Measurements from ENCODE around the gene ARRDC4.

Gene ARRDC4

GRCh38 chr15:97989299-97989698 is 28.8 kb downstream of the ARRDC4 start:
- Histone ChIP-seq H3K4me1 (ENCODE audit: low read length) (no peaks in the 10 kb centered on the region), H3K79me2 (ENCODE audit: low read length) (no peaks in the 10 kb centered on the region), H3K27ac (ENCODE audit: low read length) (no peak overlapping the region), H3K9me3 (replicated peaks; ENCODE audit: insufficient read depth, low read length) (no peaks in the 10 kb centered on the region), H3K4me2 (ENCODE audit: low read depth, low read length) (no peak overlapping the region), H2AFZ (ENCODE audit: low read length) (no peak overlapping the region), H3K9me2 (replicated peaks; ENCODE audit: insufficient read depth, low read length) (no peaks in the 10 kb centered on the region), H3K4me3 (ENCODE audit: low read length) (no peak overlapping the region), H3K9ac (ENCODE audit: low read length) (no peak overlapping the region), H3K36me3 (replicated peaks; ENCODE audit: insufficient read depth, low read length) (no peaks in the 10 kb centered on the region), H3K27me3 (replicated peaks; ENCODE audit: insufficient read depth, low read length) (no peaks in the 10 kb centered on the region), H4K20me1 (ENCODE audit: insufficient read depth, low read length) (no peaks in the 10 kb centered on the region), H3F3A (ENCODE audit: insufficient read depth, low read length) (no peaks in the 10 kb centered on the region)
- TF ChIP-seq CTCF (IDR thresholded peaks at IDR 0.05; ENCODE audit: low read length) (no peak), EZH2phosphoT487 (IDR thresholded peaks at IDR 0.05; ENCODE audit: low read length) (no peak), EZH2 (optimal IDR thresholded peaks at IDR 0.05; ENCODE audit: low read depth, low read length) (no peak)
- DNase-seq, result no peak

GRCh38 chr15:97991972-97992541 is 31.6 kb downstream of the ARRDC4 start:
- Histone ChIP-seq H3F3A (ENCODE audit: insufficient read depth, low read length) (no peaks in the 10 kb centered on the region), H3K4me1 (ENCODE audit: low read length) (no peaks in the 10 kb centered on the region), H3K4me2 (ENCODE audit: low read depth, low read length) (no peak overlapping the region), H3K9me2 (replicated peaks; ENCODE audit: insufficient read depth, low read length) (no peaks in the 10 kb centered on the region), H3K4me3 (ENCODE audit: low read length) (no peak overlapping the region), H2AFZ (ENCODE audit: low read length) (no peak overlapping the region), H3K9me3 (replicated peaks; ENCODE audit: insufficient read depth, low read length) (no peaks in the 10 kb centered on the region), H3K79me2 (ENCODE audit: low read length) (no peaks in the 10 kb centered on the region), H4K20me1 (ENCODE audit: insufficient read depth, low read length) (no peaks in the 10 kb centered on the region), H3K27me3 (replicated peaks; ENCODE audit: insufficient read depth, low read length) (no peaks in the 10 kb centered on the region), H3K9ac (ENCODE audit: low read length) (no peak overlapping the region), H3K27ac (ENCODE audit: low read length) (no peak overlapping the region), H3K36me3 (replicated peaks; ENCODE audit: insufficient read depth, low read length) (no peaks in the 10 kb centered on the region)
- TF ChIP-seq EZH2 (optimal IDR thresholded peaks at IDR 0.05; ENCODE audit: low read depth, low read length), result no peak
- TF ChIP-seq CTCF (IDR thresholded peaks at IDR 0.05; ENCODE audit: low read length), result no peak
- no peak for TF ChIP-seq EZH2phosphoT487 (IDR thresholded peaks at IDR 0.05; ENCODE audit: low read length)
- no peak for DNase-seq

GRCh38 chr15:97992823-97993222 is 32.3 kb downstream of the ARRDC4 start:
- no peaks in the 10 kb centered on the region for H3K9me3 ChIP-seq (replicated peaks; ENCODE audit: insufficient read depth, low read length)
- no peak overlapping the region for H3K27ac ChIP-seq (ENCODE audit: low read length)
- H3K4me2 ChIP-seq (ENCODE audit: low read depth, low read length), result no peak overlapping the region
- no peaks in the 10 kb centered on the region for H3K79me2 ChIP-seq (ENCODE audit: low read length)
- H3F3A ChIP-seq (ENCODE audit: insufficient read depth, low read length), result no peaks in the 10 kb centered on the region
- TF ChIP-seq EZH2 (optimal IDR thresholded peaks at IDR 0.05; ENCODE audit: low read depth, low read length), result no peak
- TF ChIP-seq CTCF (IDR thresholded peaks at IDR 0.05; ENCODE audit: low read length), result no peak
- no peak for TF ChIP-seq EZH2phosphoT487 (IDR thresholded peaks at IDR 0.05; ENCODE audit: low read length)
- H3K36me3 ChIP-seq (replicated peaks; ENCODE audit: insufficient read depth, low read length), result no peaks in the 10 kb centered on the region
- no peaks in the 10 kb centered on the region for H3K27me3 ChIP-seq (replicated peaks; ENCODE audit: insufficient read depth, low read length)
- no peaks in the 10 kb centered on the region for H3K4me1 ChIP-seq (ENCODE audit: low read length)
- no peak overlapping the region for H3K4me3 ChIP-seq (ENCODE audit: low read length)
- no peaks in the 10 kb centered on the region for H4K20me1 ChIP-seq (ENCODE audit: insufficient read depth, low read length)
- H3K9ac ChIP-seq (ENCODE audit: low read length), result no peak overlapping the region
- no peak overlapping the region for H2AFZ ChIP-seq (ENCODE audit: low read length)
- no peaks in the 10 kb centered on the region for H3K9me2 ChIP-seq (replicated peaks; ENCODE audit: insufficient read depth, low read length)
- no peak for DNase-seq
